ENCODE results near the gene DENND2C.

DNA sequence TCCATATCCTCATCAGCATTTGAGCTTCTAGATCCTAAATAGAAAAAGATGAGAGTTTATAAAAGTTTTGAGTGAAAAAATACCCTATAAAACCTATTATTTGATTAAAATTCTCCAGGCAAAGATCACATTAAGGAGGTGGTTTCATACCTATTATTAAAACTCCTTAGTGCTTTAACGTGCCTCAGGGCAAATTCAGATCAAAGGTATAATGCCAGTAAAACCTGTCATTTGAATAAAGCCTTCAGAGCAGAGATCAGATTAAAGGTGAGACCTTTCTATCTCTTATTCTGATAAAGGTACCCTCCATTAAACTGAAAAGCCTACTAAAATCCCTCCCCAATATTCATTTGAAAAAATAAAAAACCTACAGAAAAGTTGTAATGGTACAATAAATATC, 124.5 kb downstream of the DENND2C start:
- TF ChIP-seq, protein P1, sequence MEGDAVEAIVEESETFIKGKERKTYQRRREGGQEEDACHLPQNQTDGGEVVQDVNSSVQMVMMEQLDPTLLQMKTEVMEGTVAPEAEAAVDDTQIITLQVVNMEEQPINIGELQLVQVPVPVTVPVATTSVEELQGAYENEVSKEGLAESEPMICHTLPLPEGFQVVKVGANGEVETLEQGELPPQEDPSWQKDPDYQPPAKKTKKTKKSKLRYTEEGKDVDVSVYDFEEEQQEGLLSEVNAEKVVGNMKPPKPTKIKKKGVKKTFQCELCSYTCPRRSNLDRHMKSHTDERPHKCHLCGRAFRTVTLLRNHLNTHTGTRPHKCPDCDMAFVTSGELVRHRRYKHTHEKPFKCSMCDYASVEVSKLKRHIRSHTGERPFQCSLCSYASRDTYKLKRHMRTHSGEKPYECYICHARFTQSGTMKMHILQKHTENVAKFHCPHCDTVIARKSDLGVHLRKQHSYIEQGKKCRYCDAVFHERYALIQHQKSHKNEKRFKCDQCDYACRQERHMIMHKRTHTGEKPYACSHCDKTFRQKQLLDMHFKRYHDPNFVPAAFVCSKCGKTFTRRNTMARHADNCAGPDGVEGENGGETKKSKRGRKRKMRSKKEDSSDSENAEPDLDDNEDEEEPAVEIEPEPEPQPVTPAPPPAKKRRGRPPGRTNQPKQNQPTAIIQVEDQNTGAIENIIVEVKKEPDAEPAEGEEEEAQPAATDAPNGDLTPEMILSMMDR (IDR thresholded peaks at IDR 0.05; ENCODE audit: poor library complexity, severe bottlenecking): no peak
- no peak for TF ChIP-seq EZH2 (IDR thresholded peaks at IDR 0.05; ENCODE audit: borderline replicate concordance, insufficient read depth, low read length, poor library complexity, severe bottlenecking)
